K562 (cell line): ENCODE data around the gene UGT1A9.

ENCODE experiments used
- CHD1 ChIP-seq: fragments of 200-600 bp; sonication (generic); IDR thresholded peaks from one replicate; pipeline ENCODE4 v1.6.1; 2012; ENCODE audit warnings: mild to moderate bottlenecking, moderate library complexity, low read length, inconsistent platforms
- SMAD4 ChIP-seq: fragments of 250-450 bp; sonication (Bioruptor Pico); conservative IDR thresholded peaks from 2 replicates; pipeline ENCODE4 v1.8.0; 2021; ENCODE audit warnings: inconsistent platforms, mild to moderate bottlenecking, moderate library complexity
- TEAD2 ChIP-seq: fragments of 450-650 bp; IDR thresholded peaks from 2 replicates; pipeline ENCODE4 v1.6.1; 2016; ENCODE audit warnings: missing genetic modification characterization, control low read depth, missing compliant biosample characterization
- TF ChIP-seq, protein P1 (sequence below): fragments of 450-650 bp; IDR thresholded peaks from 2 replicates; pipeline ENCODE4 v1.6.1; 2016; ENCODE audit warnings: antibody characterized with exemption
- TF ChIP-seq, protein P2 (sequence below): fragments of 450-650 bp; formaldehyde crosslinking; IDR thresholded peaks from 2 replicates; pipeline ENCODE4 v1.4.0; 2022; ENCODE audit warnings: missing genetic modification characterization

DNA sequence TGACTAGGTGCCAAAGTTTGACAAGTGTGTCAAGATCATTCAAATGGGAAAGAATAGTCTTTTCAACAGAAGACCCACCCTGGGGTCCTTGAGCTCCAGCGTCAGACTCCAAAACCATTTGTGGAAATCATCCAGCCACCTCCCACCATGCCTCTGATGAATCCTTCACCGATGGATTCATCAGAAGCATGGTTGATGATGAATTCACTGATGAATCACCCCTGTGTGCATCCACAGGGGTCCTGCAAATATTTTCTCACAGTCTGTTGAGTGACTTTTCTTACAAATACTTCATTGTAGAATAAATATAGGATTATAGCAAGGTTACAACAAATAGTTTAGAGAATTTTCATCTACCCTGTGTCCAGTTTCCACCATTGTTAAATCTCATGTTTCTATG, 4.3 kb downstream of the UGT1A9 start:
- no peak for TF ChIP-seq SMAD4
- TF ChIP-seq CHD1, result no peak
- TF ChIP-seq, protein P1, sequence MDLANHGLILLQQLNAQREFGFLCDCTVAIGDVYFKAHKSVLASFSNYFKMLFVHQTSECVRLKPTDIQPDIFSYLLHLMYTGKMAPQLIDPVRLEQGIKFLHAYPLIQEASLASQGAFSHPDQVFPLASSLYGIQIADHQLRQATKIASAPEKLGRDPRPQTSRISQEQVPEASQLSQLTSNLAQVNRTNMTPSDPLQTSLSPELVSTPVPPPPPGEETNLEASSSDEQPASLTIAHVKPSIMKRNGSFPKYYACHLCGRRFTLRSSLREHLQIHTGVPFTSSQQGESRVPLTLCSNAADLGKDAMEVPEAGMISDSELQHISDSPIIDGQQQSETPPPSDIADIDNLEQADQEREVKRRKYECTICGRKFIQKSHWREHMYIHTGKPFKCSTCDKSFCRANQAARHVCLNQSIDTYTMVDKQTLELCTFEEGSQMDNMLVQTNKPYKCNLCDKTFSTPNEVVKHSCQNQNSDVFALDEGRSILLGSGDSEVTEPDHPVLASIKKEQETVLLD, result no peak
- TF ChIP-seq, protein P2, sequence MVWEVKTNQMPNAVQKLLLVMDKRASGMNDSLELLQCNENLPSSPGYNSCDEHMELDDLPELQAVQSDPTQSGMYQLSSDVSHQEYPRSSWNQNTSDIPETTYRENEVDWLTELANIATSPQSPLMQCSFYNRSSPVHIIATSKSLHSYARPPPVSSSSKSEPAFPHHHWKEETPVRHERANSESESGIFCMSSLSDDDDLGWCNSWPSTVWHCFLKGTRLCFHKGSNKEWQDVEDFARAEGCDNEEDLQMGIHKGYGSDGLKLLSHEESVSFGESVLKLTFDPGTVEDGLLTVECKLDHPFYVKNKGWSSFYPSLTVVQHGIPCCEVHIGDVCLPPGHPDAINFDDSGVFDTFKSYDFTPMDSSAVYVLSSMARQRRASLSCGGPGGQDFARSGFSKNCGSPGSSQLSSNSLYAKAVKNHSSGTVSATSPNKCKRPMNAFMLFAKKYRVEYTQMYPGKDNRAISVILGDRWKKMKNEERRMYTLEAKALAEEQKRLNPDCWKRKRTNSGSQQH (CRISPR knock-in tag), result no peak
- no peak for TF ChIP-seq TEAD2 (tag)
